ENCODE results near the gene RPL23. TPM values are rescaled to one million over a fixed set of nuclear protein-coding genes. Genes with fewer than 3 reads are reported as not detected.

Gene RPL23
- total and polyA plus RNA-seq, 3 donors from 2014 or later: 406 to 912 (median 746) TPM

DNA sequence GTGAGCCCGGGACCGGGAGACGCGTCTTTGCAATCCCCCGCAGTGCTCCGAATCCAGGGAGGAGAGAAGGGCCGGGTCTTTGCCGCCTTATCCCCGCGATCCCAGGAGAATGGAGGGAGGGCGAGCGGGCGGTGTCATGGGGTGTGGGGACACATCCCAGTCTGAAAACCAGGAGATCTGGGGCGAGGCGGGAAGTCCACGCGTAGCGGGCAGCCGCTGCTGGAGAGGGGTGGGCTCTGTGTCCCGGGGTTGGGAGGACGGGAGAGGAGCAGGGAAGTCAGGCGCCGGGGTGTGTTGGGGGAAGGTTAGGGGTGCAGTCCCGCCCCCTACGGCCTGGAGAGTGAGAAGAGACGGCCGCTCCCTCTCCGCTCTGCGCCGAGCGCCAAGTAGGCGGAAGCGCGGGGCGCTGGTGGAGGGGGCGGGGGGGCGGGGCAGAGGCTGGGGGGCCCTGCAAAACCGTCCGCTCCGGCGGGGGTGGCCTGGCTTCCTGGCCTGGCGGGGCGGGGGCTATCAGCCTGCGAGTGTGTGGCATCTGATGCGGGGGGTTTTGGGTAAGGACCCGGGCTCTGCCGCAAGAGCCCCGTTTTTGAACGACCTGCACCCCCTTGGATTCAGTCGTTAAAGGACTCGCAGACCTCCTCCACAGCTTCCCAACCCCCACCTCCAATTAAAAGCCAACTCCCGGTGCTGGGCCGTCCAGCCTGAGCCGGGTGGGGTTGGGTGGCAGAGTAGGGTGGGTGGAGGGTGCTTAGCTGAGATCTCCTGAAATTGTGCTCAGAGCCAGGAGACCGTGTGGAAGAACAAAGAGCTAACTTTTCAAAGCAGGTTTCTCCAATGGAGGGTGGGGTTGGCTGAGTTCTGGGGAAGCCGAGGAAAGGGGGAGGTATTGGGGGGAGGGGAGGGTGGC is 17.0 kb upstream of the RPL23 start:
- intact Hi-C loops (cut with DNase I; ENCODE audit: low total_unique reads): no loop called here
- H3K4me1 ChIP-seq: peaks cover 34% of the 10 kb centered on the region
- 1% methylated on average over 19 to 52 of the region's 56 CpGs for WGBS, 2 donors

GRCh38 chr17:38869526-38870258 is 16.2 kb upstream of the RPL23 start, which contains the start of gene LASP1:
TSS of gene LASP1 (plus strand) at chr17:38870058. CDS start at chr17:38870190, 132 bp downstream.
- TF ChIP-seq POLR2A (IDR thresholded peaks at IDR 0.05) (peak; percentile 47), CTCF (IDR thresholded peaks at IDR 0.05) (no peak)
- peaks cover 26% of the 10 kb centered on the region for H3K4me1 ChIP-seq
- no peaks in the 10 kb centered on the region for H3K36me3 ChIP-seq (ENCODE audit: low read depth, missing control alignments)
- 0 to 1% methylated on average over 7 to 56 of the region's 73 CpGs for WGBS, 2 donors
- peak within 1 kb of the TSS; percentile 93 for H3K27ac ChIP-seq
- no peaks in the 10 kb centered on the region for H3K9me3 ChIP-seq
- peak within 1 kb of the TSS; percentile 96 to 98 for H3K4me3 ChIP-seq
- DNase-seq: peak; percentile 92
- intact Hi-C loops (cut with DNase I; ENCODE audit: low total_unique reads): no loop called here
- H3K27me3 ChIP-seq: no peaks in the 10 kb centered on the region

More for the DNA sequence above, 17.0 kb upstream of the RPL23 start:
- Histone ChIP-seq H3K9me3 (no peaks in the 10 kb centered on the region), H3K36me3 (ENCODE audit: low read depth, missing control alignments) (no peaks in the 10 kb centered on the region), H3K4me3 (peak overlapping the region; percentile 96 to 98), H3K27me3 (no peaks in the 10 kb centered on the region), H3K27ac (peak overlapping the region; percentile 93)
- TF ChIP-seq CTCF (IDR thresholded peaks at IDR 0.05) (no peak), POLR2A (IDR thresholded peaks at IDR 0.05) (no peak)
- peak; percentile 83 for DNase-seq

DNA sequence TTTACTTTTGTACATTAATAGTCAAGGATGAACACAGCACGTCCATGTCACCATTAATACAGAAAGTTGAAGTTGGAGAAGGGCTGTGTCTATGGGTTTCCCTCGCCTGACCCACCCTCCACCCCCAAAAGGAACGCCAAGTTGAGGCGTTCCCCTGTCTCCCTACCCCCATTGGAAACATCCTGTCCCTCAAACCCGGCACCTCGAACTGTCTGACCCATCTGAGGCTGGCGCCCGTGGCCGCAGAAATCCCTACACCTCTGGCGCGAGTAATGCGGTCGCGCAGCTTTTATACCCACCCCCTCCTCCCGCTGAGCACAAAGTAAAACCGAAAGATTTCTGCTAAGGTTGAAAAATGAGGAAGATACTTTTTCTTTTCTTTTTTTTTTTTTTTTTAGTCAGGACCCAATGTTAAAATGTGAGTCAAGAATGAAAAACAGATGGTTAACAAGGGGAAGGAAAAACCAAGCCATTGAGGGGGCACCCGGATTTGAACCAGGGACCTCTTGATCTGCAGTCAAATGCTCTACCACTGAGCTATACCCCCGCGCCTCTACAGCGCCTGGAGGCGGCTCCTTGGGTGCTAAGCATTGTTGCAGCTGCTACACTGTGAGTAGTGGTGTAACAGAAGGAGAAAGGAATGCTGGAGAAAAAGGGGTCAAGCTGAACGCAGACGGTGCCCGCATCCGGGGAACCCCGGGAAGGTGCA is 15.4 kb upstream of the RPL23 start:
- H3K36me3 ChIP-seq (ENCODE audit: low read depth, missing control alignments): no peaks in the 10 kb centered on the region
- H3K4me3 ChIP-seq: peak overlapping the region; percentile 96 to 98
- peak overlapping the region; percentile 93 for H3K27ac ChIP-seq
- intact Hi-C loops (cut with DNase I; ENCODE audit: low total_unique reads): no loop called here
- no peaks in the 10 kb centered on the region for H3K9me3 ChIP-seq
- H3K27me3 ChIP-seq: no peaks in the 10 kb centered on the region
- 1% methylated on average over 26 of the region's 26 CpGs for WGBS, 2 donors
- H3K4me1 ChIP-seq: peaks cover 19% of the 10 kb centered on the region
- no peak for TF ChIP-seq CTCF (IDR thresholded peaks at IDR 0.05)
- no peak for TF ChIP-seq POLR2A (IDR thresholded peaks at IDR 0.05)
- DNase-seq: peak; percentile 95

- Histone ChIP-seq H3K4me1 (peaks cover 11% of the 10 kb centered on the region), H3K4me3 (peak overlapping the region; percentile 96 to 98), H3K27ac (peak overlapping the region; percentile 93), H3K27me3 (no peaks in the 10 kb centered on the region), H3K9me3 (no peaks in the 10 kb centered on the region), H3K36me3 (ENCODE audit: low read depth, missing control alignments) (no peaks in the 10 kb centered on the region)
- WGBS, 2 donors: 10 to 14% methylated on average over 25 of the region's 25 CpGs
- intact Hi-C loops (cut with DNase I; ENCODE audit: low total_unique reads): no loop called here
- peak; percentile 35 for DNase-seq
- no peak for TF ChIP-seq CTCF (IDR thresholded peaks at IDR 0.05)
- no peak for TF ChIP-seq POLR2A (IDR thresholded peaks at IDR 0.05)
These were observed 14.7 kb upstream of the RPL23 start for GRCh38 chr17:38867968-38868816.
